HG03066 (cell line): ENCODE results near the gene NARF.

Experiments used
- ATAC-seq: cut with Tn5 transposase; IDR thresholded peaks from one replicate; pipeline ENCODE4 v1.9.1; 2021; ENCODE audit warnings: low read depth; ENCODE audit not compliant: unreplicated experiment

The NARF gene

DNA sequence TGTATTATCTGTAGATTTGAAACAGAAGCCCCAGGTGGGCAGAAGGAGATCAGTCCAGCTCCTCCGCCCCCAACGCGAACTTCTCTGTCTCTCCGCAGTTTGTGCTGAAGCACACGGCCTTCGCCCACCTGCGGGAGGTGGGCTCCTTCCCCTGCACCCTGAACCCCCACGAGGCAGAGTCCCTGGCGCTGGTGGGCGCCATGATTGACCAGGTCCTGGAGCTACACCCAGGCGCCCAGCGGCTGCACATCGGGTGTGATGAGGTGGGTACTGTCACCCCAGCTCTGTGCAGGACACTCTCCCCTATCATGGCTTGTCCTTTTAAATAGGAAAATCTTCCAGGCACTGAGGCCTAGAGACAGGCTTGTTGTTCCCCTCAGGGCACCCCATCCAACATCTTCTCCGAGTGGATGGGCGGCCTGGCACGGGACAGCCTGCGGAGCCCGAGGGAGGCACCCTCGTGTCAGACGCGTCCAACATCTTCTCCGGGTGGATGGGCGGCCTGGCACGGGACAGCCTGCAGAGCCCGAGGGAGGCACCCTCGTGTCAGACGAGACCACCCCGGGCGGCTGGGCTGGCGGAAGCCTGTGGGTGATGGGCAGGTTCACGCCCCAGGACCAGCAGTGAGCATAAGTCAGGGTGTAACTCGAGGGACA lies 24.9 kb upstream of the NARF start:
- ATAC-seq, result no peak

DNA sequence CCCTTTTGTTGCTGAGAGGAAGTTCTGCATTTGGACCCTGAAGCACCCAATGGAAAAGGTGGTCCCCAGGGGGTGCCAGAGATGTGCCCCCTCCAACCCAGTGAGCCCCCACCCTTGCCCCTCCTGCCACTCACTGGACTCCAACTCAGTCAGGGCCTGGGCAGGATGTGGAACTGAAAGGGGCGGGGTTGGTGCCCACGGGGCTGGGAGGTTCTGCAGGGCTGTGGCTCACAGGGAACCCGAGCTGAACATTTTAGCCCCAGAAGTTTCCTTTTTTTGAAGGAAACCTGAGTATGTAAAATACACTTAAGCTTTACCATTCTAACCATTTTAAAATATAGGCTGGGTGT lies 24.4 kb upstream of the NARF start:
- ATAC-seq, result no peak

DNA sequence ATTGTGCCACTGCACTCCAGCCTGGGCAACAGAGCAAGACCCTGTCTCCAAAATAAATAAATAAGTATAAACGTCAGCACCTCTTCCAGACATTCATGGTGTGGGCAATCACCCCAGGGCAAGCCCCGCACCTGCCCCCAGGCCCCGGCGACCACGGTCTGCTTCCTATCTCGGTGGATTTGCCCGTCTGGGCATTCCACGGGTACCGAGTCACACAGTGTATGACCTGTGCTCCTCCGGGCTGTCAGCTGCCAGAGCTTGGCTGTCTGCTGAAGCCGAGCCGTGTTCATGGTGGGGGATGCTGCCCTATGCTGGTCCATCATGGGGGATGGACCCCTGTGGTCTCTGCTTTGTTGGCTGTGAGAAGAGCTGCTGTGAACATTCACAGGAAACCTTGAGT lies 23.4 kb upstream of the NARF start:
- ATAC-seq, result no peak

- no peak for ATAC-seq
Measured at GRCh38 chr17:82435601-82436583, 22.6 kb upstream of the NARF start.

DNA sequence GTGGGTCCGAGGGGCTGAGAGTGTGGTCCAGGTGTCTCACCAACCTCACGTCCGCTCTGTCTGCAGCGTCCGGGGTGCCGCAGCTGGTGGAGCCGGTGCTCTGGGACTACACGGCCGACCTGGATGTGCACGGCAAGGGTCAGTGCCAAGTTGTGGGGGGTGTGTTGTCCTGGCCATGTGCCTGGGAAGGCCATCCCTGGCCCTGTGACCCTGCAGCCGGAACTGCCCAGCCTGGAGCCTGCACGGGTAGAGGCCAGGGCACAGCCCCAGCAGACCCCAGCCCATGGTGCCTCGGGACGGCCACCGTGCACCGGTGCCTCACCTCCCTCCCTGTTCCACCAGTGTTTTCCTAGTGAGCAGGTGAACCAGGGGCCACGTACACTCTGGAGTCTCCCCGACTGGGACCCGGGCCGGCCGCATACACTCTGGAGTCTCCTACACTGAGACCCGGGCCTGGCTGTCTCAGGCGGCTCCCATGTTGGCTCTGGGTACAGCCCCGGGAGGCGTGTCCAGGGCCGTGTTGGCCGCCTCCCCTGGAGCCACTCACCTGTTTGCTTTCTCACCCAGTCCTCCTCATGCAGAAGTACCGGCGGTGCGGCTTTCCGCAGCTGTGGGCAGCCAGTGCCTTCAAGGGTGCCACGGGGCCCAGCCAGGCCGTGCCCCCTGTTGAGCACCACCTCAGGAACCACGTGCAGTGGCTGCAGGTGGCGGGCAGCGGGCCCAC lies 21.8 kb upstream of the NARF start:
- no peak for ATAC-seq

GRCh38 chr17:82437325-82437668 lies 21.2 kb upstream of the NARF start:
- ATAC-seq, result no peak

DNA sequence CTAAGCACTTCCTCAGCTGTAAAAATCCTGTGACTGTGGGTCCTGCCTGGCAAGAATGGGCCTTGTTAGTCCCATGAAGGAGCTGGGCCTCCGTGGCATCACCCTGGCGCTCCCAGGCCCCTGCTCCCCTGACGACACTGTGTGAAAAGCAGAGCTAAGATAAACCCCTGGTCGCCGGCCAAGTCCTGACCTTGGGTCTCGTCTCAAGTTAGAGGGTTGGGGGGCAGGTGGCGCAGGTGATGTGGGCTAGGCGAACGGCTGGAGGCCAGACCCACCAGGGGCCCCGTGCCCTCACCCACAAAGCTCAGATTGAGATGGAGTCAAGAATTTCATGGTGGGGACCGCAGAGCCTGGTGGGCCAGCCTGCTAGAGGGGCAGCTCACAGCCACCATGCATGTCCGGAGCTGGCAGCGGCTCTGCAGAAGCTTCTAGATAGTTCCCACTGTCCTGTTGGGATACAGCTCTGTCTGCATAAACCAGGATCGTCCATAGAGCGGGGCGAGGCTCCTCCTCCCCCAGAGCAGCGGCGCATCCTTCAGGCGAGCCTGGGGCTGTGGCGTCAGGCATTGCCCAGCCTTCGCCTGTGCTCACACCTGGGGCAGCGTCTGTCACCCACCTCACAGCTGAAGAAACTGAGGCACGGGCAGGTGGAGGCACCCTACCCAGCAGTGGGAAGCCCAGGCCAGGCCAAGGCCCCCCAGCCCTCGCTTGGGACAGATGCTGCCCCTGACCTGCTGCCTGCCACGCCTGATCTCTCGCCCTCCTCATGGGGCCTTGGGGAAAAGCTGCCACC lies 19.9 kb upstream of the NARF start:
- no peak for ATAC-seq

DNA sequence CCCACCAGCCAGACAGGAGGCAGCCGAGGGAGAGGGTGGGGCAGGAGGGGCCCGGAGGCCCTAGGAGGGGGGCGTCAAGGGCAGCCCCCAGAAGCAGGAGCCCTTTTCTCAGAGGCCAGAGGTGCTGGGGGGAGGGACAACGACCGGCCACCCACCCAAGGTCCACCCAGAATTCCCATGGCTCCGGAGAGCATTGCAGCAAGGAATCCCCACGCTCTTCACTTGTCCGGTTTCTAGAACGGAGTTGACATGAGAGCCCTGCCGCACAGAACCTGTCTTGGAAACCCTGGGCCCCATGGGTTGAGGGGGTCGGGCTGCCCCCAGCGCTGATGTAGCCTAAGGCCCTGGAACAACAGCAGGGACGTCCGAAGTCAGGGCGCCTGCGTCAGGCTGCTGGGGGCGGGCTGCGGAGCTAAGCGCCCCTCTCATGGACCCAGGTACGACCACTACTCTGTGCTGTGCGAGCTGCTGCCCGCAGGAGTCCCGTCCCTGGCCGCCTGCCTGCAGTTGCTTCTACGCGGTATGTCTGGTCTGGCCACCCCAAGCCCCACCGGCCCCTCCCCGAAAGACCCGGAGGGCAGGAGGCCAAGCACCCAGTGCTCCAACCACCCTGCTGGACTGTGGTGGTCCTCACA lies 19.2 kb upstream of the NARF start:
- ATAC-seq, result no peak

DNA sequence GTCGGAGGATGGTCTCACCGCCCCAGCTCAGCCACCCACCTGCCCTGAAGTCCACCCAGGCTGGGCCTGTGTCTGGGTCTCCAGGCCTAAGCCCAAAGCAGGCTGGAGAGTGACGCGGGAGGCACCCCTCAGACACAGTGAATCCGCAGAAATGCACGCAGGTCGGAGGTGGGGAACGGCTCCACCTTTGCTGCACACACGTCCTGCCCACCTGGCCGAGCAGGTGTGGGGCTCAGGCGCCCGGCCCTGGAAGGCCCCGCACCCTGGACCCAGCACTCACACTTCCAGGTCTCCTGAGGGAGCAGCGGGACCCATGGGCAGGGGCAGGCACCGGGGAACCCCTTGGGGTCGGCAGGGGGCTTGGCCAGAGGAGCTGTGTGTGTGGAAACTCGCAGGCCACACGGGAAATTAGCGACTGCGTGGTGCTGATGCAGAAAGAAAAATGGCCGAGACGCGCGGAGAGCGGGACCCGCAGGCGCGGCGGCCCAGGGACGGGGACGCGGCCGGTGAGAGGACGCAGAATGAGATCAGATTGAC lies 18.6 kb upstream of the NARF start:
- no peak for ATAC-seq

DNA sequence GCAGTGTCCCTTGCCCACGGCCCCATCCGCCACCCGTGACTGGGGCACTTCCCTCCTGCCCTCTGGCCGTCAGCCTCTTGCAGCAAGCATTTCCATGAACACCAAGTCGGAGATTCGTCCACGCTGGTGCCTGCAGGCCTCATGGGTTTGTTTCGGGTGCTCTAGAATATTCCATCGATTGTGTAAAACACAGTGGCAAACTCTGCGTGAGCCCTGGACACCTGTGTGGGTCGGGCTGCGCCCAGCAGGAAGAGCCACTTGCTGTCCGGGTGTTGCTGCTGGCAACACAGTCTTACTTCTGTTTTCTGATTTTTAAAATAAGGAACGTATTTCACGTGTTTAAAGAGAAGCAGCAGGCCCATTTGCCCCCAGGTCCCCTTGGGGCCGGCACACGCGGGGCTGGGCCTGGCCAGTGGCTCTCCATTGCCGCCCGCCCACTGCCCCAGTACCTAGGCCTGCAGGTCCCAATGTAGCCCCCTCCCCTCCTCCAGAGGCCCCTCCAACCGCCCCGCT lies 18.0 kb upstream of the NARF start:
- ATAC-seq, result no peak

DNA sequence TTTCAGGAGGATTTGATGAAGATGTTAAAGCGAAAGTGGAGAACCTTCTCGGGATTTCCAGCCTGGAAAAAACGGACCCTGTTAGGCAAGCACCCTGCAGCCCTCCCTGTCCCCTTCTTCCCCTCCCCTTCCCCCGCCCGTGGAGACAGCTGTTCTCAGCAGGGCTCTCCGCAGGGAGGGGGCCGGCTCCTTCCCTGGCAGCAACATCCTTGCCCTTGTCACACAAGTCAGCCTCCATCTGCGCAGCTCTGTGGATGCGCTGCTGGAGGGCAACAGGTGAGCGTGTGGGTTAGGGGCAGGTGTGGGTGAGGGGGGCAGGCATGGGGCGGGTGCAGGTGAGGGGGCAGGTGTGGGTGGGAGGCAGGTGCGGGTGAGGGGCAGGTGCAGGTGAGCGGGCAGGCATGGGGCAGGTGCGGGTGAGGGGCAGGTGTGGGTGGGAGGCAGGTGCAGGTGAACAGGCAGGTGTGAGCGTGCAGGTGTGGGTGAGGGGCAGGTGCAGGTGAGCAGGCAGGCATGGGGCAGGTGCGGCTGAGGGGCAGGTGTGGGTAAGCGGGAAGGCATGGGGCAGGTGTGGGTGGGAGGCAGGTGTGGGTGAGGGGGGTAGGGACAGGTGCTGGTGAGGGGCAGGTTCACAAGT lies 17.4 kb upstream of the NARF start:
- ATAC-seq, result no peak

DNA sequence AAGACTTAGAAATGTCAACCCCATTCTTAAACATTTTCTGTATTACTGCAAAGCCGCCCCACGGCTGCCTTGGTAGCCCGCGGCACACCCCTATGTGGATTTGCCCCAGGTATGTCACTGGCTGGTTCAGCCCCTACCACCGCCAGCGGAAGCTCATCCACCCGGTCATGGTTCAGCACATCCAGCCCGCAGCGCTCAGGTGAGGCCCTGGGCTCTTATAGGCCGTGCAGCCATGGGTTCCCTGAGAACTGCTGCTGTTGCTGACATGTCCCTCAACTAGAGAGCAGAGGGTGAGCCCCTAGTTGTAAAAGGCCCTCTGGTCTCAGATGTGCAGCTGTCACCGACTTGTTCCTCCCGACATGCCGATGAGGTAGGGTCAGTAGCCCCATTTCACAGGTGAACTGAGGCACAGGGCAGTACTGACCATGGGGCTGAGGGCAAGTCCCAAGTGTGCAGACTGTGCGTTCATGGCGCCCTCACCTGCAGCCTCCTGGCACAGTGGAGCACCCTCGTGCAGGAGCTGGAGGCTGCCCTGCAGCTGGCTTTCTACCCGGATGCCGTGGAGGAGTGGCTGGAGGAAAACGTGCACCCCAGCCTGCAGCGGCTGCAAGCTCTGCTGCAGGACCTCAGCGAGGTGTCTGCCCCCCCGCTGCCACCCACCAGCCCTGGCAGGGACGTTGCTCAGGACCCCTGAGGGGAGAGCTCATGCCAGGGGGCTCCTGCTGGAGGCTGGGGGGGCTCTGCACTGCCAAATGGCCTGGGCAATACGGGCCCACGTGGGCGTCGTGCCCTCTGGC lies 16.7 kb upstream of the NARF start:
- no peak for ATAC-seq

- ATAC-seq, result no peak
Measured at GRCh38 chr17:82442643-82443464, 15.7 kb upstream of the NARF start.

- ATAC-seq, result no peak
Measured at GRCh38 chr17:82443465-82444283, 14.9 kb upstream of the NARF start.

- ATAC-seq, result no peak
Measured at GRCh38 chr17:82444284-82444893, 14.2 kb upstream of the NARF start.

DNA sequence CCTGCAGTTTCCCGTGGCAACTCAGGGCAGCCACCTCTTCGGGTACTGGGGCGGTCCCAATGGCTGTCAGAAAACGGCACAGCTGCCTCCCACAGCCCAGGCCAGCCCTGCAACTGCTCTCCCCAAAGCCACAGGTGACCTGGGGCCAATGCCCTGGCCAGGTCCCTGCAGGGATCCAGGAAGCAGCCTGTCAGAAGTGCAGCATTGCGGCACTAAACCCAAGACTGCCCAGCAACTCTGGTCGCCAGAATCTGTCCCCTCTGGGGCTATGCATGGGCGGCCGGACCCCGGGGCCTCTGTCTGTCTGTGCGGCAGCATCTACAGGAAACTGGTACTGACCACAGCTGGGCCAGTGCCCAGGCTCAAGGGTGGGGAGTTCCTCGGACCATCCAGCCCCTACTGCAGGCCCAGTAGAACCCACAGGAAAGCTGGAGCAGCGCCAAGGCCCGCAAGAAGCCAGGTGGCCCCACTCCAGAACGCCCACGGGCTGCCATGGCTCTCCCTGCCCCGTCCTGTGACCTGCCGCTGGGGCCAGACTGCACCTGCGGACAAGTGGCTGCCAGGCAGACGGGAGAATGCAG lies 13.5 kb upstream of the NARF start:
- ATAC-seq, result no peak
